Stimulated activated naive CD8-positive, alpha-beta T cell treated with anti-CD3 and anti-CD28 coated beads, Interleukin-15, Interleukin-2, amounts not matched to agents 100 U/mL and 50 U/mL, for 24 hours (primary cell): Measurements from ENCODE around the gene PLEKHG3.
A peak's percentile ranks its signal among the peaks of the same experiment; 100 is the strongest.

Experiments used
- ATAC-seq: fragments of 150-1000 bp; cut with Tn5 transposase; one replicate; pipeline ENCODE4 v1.10.0; 2021
- DNase-seq: peaks from one replicate; pipeline ENCODE4 v3.0.0; 2021

Gene PLEKHG3

GRCh38 chr14:64748521-64748920, 44.3 kb downstream of the PLEKHG3 start:
- no peak for DNase-seq
- ATAC-seq, result no peak

GRCh38 chr14:64748995-64749714, 44.9 kb downstream of the PLEKHG3 start:
- ATAC-seq (no peak), DNase-seq (no peak)

GRCh38 chr14:64752909-64753308, 48.7 kb downstream of the PLEKHG3 start:
- ATAC-seq (no peak), DNase-seq (no peak)

GRCh38 chr14:64753374-64753773, 49.1 kb downstream of the PLEKHG3 start:
- ATAC-seq (no peak), DNase-seq (no peak)

- ATAC-seq (no peak), DNase-seq (no peak)
Measured at GRCh38 chr14:64753999-64754398, 49.8 kb downstream of the PLEKHG3 start.

- no peak for ATAC-seq
- no peak for DNase-seq
Measured at GRCh38 chr14:64754685-64755084, 50.5 kb downstream of the PLEKHG3 start.

- DNase-seq (peak; percentile 13), ATAC-seq (peak; percentile 55)
Measured at GRCh38 chr14:64755781-64756221, 51.6 kb downstream of the PLEKHG3 start.

GRCh38 chr14:64756712-64757111, 52.5 kb downstream of the PLEKHG3 start:
- ATAC-seq, result no peak
- no peak for DNase-seq

- no peak for ATAC-seq
Measured at GRCh38 chr14:64757601-64758000, 53.4 kb downstream of the PLEKHG3 start.

GRCh38 chr14:64758025-64758521, 53.8 kb downstream of the PLEKHG3 start:
- ATAC-seq, result no peak
- DNase-seq, result no peak

More at GRCh38 chr14:64757601-64758000, 53.4 kb downstream of the PLEKHG3 start:
- no peak for DNase-seq

GRCh38 chr14:64758691-64759554, 54.7 kb downstream of the PLEKHG3 start:
- ATAC-seq, result no peak
- no peak for DNase-seq

- DNase-seq (no peak), ATAC-seq (no peak)
Measured at GRCh38 chr14:64759555-64759938, 55.3 kb downstream of the PLEKHG3 start.

- DNase-seq (peak; percentile 68), ATAC-seq (no peak)
Measured at GRCh38 chr14:64760146-64760755, 56.0 kb downstream of the PLEKHG3 start.

GRCh38 chr14:64760916-64761315, 56.7 kb downstream of the PLEKHG3 start:
- DNase-seq (no peak), ATAC-seq (no peak)

- no peak for DNase-seq
- ATAC-seq, result no peak
Measured at GRCh38 chr14:64761441-64762043, 57.3 kb downstream of the PLEKHG3 start.

- no peak for ATAC-seq
- DNase-seq, result peak; percentile 44
Measured at GRCh38 chr14:64762044-64763034, 58.1 kb downstream of the PLEKHG3 start.

GRCh38 chr14:64763085-64763782, 59.0 kb downstream of the PLEKHG3 start:
- no peak for DNase-seq
- no peak for ATAC-seq

- peak; percentile 13 for DNase-seq
- ATAC-seq, result no peak
Measured at GRCh38 chr14:64763801-64764621, 59.8 kb downstream of the PLEKHG3 start.
